GM23338 (cell line): ENCODE data around the gene NCOA7. TPM values are rescaled to one million over a fixed set of nuclear protein-coding genes. Genes with fewer than 3 reads are reported as not detected.
"Not testable (repeated sequence)": the region's sequence is repeated elsewhere in the genome, so short reads cannot be mapped to it uniquely, and the experiment has no call there.

Experiments
- ATAC-seq: fragments of 200-7000 bp; cut with Tn5 transposase; 3 replicates; pipeline ENCODE4 v1.9.1; 2020
- DNase-seq: peaks from one replicate; pipeline ENCODE4 v3.0.0-alpha.2; 2015; ENCODE audit warnings: low spot score
- H2AFZ ChIP-seq: fragments of 200-600 bp; sonication (generic); 2 replicates; pipeline ENCODE4 v1.8.0; 2016; ENCODE audit warnings: antibody characterized with exemption, mild to moderate bottlenecking, moderate library complexity
- H3F3A ChIP-seq: fragments of 200-600 bp; sonication (generic); replicated peaks from 2 replicates; pipeline ENCODE4 v1.8.0; 2017; ENCODE audit warnings: antibody characterized with exemption, mixed run types, low read depth
- H3K27ac ChIP-seq: fragments of 200-600 bp; sonication (generic); 2 replicates; pipeline ENCODE4 v1.6.1; 2016; ENCODE audit warnings: low read depth
- H3K27me3 ChIP-seq: fragments of 200-600 bp; sonication (generic); 2 replicates; pipeline ENCODE4 v1.8.0; 2016; ENCODE audit warnings: mild to moderate bottlenecking, mixed run types, moderate library complexity; ENCODE audit not compliant: insufficient read depth
- H3K36me3 ChIP-seq: fragments of 200-600 bp; sonication (generic); 2 replicates; pipeline ENCODE4 v1.8.0; 2016; ENCODE audit warnings: mild to moderate bottlenecking; ENCODE audit not compliant: insufficient read depth
- H3K4me1 ChIP-seq: fragments of 200-600 bp; sonication (generic); 2 replicates; pipeline ENCODE4 v1.8.0; 2016; ENCODE audit warnings: mild to moderate bottlenecking, moderate library complexity; ENCODE audit not compliant: insufficient read depth
- H3K4me2 ChIP-seq: fragments of 200-600 bp; sonication (generic); 2 replicates; pipeline ENCODE4 v1.7.1; 2017; ENCODE audit warnings: mixed run types
- H3K4me3 ChIP-seq: fragments of 200-600 bp; sonication (generic); 2 replicates; pipeline ENCODE4 v1.6.1; 2016; ENCODE audit warnings: mixed run types
- H3K79me2 ChIP-seq: fragments of 200-600 bp; sonication (generic); replicated peaks from 2 replicates; pipeline ENCODE4 v1.8.0; 2017; ENCODE audit warnings: mild to moderate bottlenecking; ENCODE audit not compliant: insufficient read depth
- H3K9me2 ChIP-seq: fragments of 200-600 bp; sonication (generic); 2 replicates; pipeline ENCODE4 v1.8.0; 2017; ENCODE audit not compliant: insufficient read depth
- H4K20me1 ChIP-seq: fragments of 200-600 bp; sonication (generic); replicated peaks from 2 replicates; pipeline ENCODE4 v1.8.0; 2017; ENCODE audit warnings: mild to moderate bottlenecking; ENCODE audit not compliant: insufficient read depth
- H3K27ac Mint-ChIP-seq: 2 replicates; pipeline ENCODE4 v1.8.0; 2020; ENCODE audit warnings: inconsistent platforms, mild to moderate bottlenecking, moderate library complexity, mixed read lengths
- H3K27me3 Mint-ChIP-seq: 3 replicates; pipeline ENCODE4 v1.8.0; 2022; ENCODE audit warnings: low read depth, mild to moderate bottlenecking, moderate library complexity, mixed read lengths, inconsistent platforms; ENCODE audit not compliant: insufficient read depth, poor library complexity
- H3K36me3 Mint-ChIP-seq: 3 replicates; pipeline ENCODE4 v1.8.0; 2021; ENCODE audit warnings: low read depth, mild to moderate bottlenecking, inconsistent platforms, moderate library complexity, mixed read lengths
- H3K4me1 Mint-ChIP-seq: 3 replicates; pipeline ENCODE4 v1.8.0; 2020; ENCODE audit warnings: mild to moderate bottlenecking, inconsistent platforms, mixed read lengths
- H3K4me3 Mint-ChIP-seq: 3 replicates; pipeline ENCODE4 v1.8.0; 2021; ENCODE audit warnings: moderate library complexity, mild to moderate bottlenecking, inconsistent platforms, mixed read lengths
- H3K9me3 Mint-ChIP-seq: 3 replicates; pipeline ENCODE4 v1.8.0; 2020; ENCODE audit warnings: moderate library complexity, mild to moderate bottlenecking, inconsistent platforms, mixed read lengths
- CREB1 ChIP-seq: fragments of 250-450 bp; sonication (Bioruptor Pico); IDR thresholded peaks from 2 replicates; pipeline ENCODE4 v1.5.0; 2020; ENCODE audit warnings: low read depth, mild to moderate bottlenecking, moderate library complexity
- EZH2 ChIP-seq: fragments of 200-600 bp; sonication (generic); IDR thresholded peaks from one replicate; pipeline ENCODE4 v1.8.0; 2017; ENCODE audit warnings: antibody characterized with exemption, mild to moderate bottlenecking, low read depth; ENCODE audit not compliant: unreplicated experiment
- EZH2phosphoT487 ChIP-seq: fragments of 200-600 bp; sonication (generic); IDR thresholded peaks from one replicate; pipeline ENCODE4 v1.8.1; 2018; ENCODE audit warnings: antibody characterized with exemption; ENCODE audit not compliant: unreplicated experiment
- JUNB ChIP-seq: IDR thresholded peaks from one replicate; pipeline ENCODE4 v1.6.1; 2016; ENCODE audit warnings: antibody characterized with exemption; ENCODE audit not compliant: unreplicated experiment
- NANOG ChIP-seq: IDR thresholded peaks from 2 replicates; pipeline ENCODE4 v1.6.1; 2016; ENCODE audit warnings: antibody characterized with exemption, borderline replicate concordance
- POLR2AphosphoS5 ChIP-seq: IDR thresholded peaks from 2 replicates; pipeline ENCODE4 v1.6.1; 2016; ENCODE audit warnings: antibody characterized with exemption, low read depth
- STAT1 ChIP-seq: IDR thresholded peaks from one replicate; pipeline ENCODE4 v1.6.1; 2016; ENCODE audit warnings: antibody characterized with exemption; ENCODE audit not compliant: unreplicated experiment
- ZNF114 ChIP-seq: fragments of 250-450 bp; sonication (Bioruptor Pico); IDR thresholded peaks from 2 replicates; pipeline ENCODE4 v1.5.0; 2020; ENCODE audit warnings: mild to moderate bottlenecking, moderate library complexity
- ZNF331 ChIP-seq: fragments of 250-450 bp; sonication (Bioruptor Pico); IDR thresholded peaks from 2 replicates; pipeline ENCODE4 v1.5.0; 2020; ENCODE audit warnings: low read depth, mild to moderate bottlenecking, moderate library complexity
- ZNF462 ChIP-seq: fragments of 250-450 bp; sonication (Bioruptor Pico); IDR thresholded peaks from 2 replicates; pipeline ENCODE4 v1.5.0; 2020; ENCODE audit warnings: mild to moderate bottlenecking, moderate library complexity
- polyA plus RNA-seq: library from polyadenylated mRNA; unstranded; fragments of >200 nt; fragmentation: Nextera tagmentation; extraction: Ambion mirVana; gene quantifications from 2 replicates; pipeline ENCODE4 v1.2.1, GENCODE V29; 2016
- total RNA-seq: library from RNA; depleted of rRNA; stranded (reverse); fragments of >200 nt; shearing (Covaris generic); gene quantifications from 2 replicates; pipeline ENCODE4 v1.2.3, GENCODE V29; 2014
- TF ChIP-seq, protein P1 (sequence below): IDR thresholded peaks from one replicate; pipeline ENCODE4 v1.6.1; 2018; ENCODE audit warnings: antibody characterized with exemption; ENCODE audit not compliant: unreplicated experiment
- TF ChIP-seq, protein P2 (sequence below): IDR thresholded peaks from 2 replicates; pipeline ENCODE4 v1.6.1; 2016; ENCODE audit warnings: antibody characterized with exemption

Gene NCOA7
- total and polyA plus RNA-seq, 2 experiments from 2014 or later = 9.3 to 15.7 TPM

DNA sequence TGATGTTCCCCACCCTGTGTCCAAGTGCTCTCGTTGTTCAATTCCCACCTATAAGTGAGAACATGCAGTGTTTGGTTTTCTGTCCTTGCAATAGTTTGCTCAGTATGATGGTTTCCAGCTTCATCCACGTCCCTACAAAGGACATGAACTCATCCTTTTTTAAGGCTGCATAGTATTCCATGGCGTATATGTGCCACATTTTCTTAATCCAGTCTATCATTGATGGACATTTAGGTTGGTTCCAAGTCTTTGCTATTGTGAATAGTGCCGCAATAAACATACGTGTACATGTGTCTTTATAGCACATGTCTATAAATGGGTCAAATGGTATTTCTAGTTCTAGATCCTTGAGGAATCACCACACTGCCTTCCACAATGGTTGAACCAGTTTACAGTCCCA is 144.8 kb downstream of the NCOA7 start:
- H3K27me3 Mint-ChIP-seq, H3K36me3 Mint-ChIP-seq, H3K27ac Mint-ChIP-seq, H2AFZ ChIP-seq, H3K27me3 ChIP-seq, H3K9me2 ChIP-seq, H3K79me2 ChIP-seq, H4K20me1 ChIP-seq, H3K27ac ChIP-seq, H3K36me3 ChIP-seq, H3K4me3 Mint-ChIP-seq, H3K4me3 ChIP-seq, H3K4me2 ChIP-seq, H3F3A ChIP-seq, H3K9me3 Mint-ChIP-seq, ATAC-seq, DNase-seq, H3K4me1 ChIP-seq, H3K4me1 Mint-ChIP-seq: not testable (repeated sequence)

DNA sequence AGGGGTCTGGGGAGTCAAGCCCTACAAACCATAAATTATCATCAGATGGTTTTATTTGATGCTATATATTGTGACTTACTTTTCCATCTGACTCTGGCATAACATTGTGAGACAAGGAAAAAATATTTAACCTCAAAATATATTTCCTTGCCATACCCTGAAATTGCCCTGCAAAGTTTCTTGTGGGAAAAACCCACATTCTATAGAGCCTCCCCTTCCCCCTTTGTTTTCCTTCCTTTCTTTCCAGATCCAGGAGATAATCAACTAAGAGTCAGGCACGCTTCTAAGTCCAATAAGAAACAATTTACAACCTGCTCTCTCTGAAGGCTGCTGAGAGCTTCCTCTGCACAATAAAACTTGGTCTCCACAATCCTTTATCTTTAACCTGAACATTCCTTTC is 148.3 kb downstream of the NCOA7 start:
- no peaks in the 10 kb centered on the region for H3F3A ChIP-seq
- H3K4me3 ChIP-seq = no peak overlapping the region
- H3K27me3 ChIP-seq = no peaks in the 10 kb centered on the region
- no peak overlapping the region for H2AFZ ChIP-seq
- no peak for ATAC-seq
- no peaks in the 10 kb centered on the region for H3K79me2 ChIP-seq
- H4K20me1 ChIP-seq = no peaks in the 10 kb centered on the region
- H3K36me3 ChIP-seq = no peaks in the 10 kb centered on the region
- no peak overlapping the region for H3K27ac ChIP-seq
- H3K4me3 Mint-ChIP-seq = no peak overlapping the region
- H3K27ac Mint-ChIP-seq = no peak overlapping the region
- H3K9me3 Mint-ChIP-seq = 0 out of 3 replicates have a peak, but pooled peaks cover 4% of the 10 kb centered on the region
- H3K4me2 ChIP-seq = no peak overlapping the region
- H3K27me3 Mint-ChIP-seq = no peaks in the 10 kb centered on the region
- no peak for DNase-seq
- H3K36me3 Mint-ChIP-seq = no peaks in the 10 kb centered on the region
- H3K4me1 Mint-ChIP-seq = no peaks in the 10 kb centered on the region
- no peaks in the 10 kb centered on the region for H3K9me2 ChIP-seq
- no peaks in the 10 kb centered on the region for H3K4me1 ChIP-seq
- no peak for TF ChIP-seq NANOG
- no peak for TF ChIP-seq JUNB
- TF ChIP-seq ZNF462 = no peak
- TF ChIP-seq EZH2 = no peak
- TF ChIP-seq EZH2phosphoT487 = no peak
- TF ChIP-seq POLR2AphosphoS5 = no peak
- TF ChIP-seq ZNF331 = no peak
- no peak for TF ChIP-seq STAT1
- no peak for TF ChIP-seq ZNF114 (CRISPR knock-in tag)
- TF ChIP-seq, protein P1, sequence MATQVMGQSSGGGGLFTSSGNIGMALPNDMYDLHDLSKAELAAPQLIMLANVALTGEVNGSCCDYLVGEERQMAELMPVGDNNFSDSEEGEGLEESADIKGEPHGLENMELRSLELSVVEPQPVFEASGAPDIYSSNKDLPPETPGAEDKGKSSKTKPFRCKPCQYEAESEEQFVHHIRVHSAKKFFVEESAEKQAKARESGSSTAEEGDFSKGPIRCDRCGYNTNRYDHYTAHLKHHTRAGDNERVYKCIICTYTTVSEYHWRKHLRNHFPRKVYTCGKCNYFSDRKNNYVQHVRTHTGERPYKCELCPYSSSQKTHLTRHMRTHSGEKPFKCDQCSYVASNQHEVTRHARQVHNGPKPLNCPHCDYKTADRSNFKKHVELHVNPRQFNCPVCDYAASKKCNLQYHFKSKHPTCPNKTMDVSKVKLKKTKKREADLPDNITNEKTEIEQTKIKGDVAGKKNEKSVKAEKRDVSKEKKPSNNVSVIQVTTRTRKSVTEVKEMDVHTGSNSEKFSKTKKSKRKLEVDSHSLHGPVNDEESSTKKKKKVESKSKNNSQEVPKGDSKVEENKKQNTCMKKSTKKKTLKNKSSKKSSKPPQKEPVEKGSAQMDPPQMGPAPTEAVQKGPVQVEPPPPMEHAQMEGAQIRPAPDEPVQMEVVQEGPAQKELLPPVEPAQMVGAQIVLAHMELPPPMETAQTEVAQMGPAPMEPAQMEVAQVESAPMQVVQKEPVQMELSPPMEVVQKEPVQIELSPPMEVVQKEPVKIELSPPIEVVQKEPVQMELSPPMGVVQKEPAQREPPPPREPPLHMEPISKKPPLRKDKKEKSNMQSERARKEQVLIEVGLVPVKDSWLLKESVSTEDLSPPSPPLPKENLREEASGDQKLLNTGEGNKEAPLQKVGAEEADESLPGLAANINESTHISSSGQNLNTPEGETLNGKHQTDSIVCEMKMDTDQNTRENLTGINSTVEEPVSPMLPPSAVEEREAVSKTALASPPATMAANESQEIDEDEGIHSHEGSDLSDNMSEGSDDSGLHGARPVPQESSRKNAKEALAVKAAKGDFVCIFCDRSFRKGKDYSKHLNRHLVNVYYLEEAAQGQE = no peak
- TF ChIP-seq CREB1 (CRISPR knock-in tag) = no peak
- TF ChIP-seq, protein P2, sequence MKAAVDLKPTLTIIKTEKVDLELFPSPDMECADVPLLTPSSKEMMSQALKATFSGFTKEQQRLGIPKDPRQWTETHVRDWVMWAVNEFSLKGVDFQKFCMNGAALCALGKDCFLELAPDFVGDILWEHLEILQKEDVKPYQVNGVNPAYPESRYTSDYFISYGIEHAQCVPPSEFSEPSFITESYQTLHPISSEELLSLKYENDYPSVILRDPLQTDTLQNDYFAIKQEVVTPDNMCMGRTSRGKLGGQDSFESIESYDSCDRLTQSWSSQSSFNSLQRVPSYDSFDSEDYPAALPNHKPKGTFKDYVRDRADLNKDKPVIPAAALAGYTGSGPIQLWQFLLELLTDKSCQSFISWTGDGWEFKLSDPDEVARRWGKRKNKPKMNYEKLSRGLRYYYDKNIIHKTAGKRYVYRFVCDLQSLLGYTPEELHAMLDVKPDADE = no peak
